DND-41 (cell line): ENCODE data around the gene NT5C1B.

Experiments
- CTCF ChIP-seq: IDR thresholded peaks from 2 replicates; pipeline ENCODE4 v1.5.1; 2012; ENCODE audit warnings: borderline replicate concordance, low read length, moderate library complexity, mild to moderate bottlenecking; ENCODE audit not compliant: poor library complexity, severe bottlenecking; ENCODE audit errors: extremely low read depth
- EZH2 ChIP-seq: IDR thresholded peaks from 3 replicates; pipeline ENCODE4 v1.6.1; 2012; ENCODE audit warnings: borderline replicate concordance, low read depth, mild to moderate bottlenecking, moderate library complexity, low read length, inconsistent platforms; ENCODE audit not compliant: severe bottlenecking

GRCh38 chr2:18626256-18626668 is 36.9 kb upstream of the NT5C1B start:
- no peak for TF ChIP-seq CTCF
- TF ChIP-seq EZH2, result no peak
